ENCODE measurements around the gene ACTRT1. TPM values are rescaled to one million over a fixed set of nuclear protein-coding genes. Genes with fewer than 3 reads are reported as not detected.

ACTRT1 gene
- total and polyA plus RNA-seq, 11 donors = not detected

DNA sequence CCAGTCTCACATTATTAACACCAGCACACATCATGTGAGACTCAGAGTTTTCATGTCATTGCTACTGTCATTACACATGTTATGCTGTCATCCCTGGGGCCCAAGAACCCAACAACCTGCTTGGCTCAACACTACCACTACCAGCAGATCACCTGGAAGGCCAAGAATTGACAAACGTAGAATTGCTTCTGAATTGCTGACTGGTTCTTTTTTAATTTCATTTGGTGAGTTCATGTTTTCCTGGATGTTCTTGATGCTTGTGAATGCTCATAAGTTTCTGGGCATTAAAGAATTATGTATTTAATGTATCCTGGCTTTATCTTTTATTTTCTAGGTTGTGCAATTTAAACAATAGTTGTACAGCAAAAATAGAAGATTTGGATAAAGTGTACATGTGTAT, 40.2 kb downstream of the ACTRT1 start:
- Histone ChIP-seq H3K36me3 (no peaks in the 10 kb centered on the region), H3K4me1 (no peaks in the 10 kb centered on the region), H3K9me3 (no peaks in the 10 kb centered on the region), H3K27ac (no peak overlapping the region), H3K4me3 (no peak overlapping the region), H3K27me3 (no peaks in the 10 kb centered on the region)
- intact Hi-C loops (cut with DNase I) = no loop called here
- no peak for DNase-seq
- 41 to 72% (median 59%) methylated on average over 1 of the region's 1 CpG for WGBS, 4 donors
- no peak for ATAC-seq
- TF ChIP-seq, protein P1, sequence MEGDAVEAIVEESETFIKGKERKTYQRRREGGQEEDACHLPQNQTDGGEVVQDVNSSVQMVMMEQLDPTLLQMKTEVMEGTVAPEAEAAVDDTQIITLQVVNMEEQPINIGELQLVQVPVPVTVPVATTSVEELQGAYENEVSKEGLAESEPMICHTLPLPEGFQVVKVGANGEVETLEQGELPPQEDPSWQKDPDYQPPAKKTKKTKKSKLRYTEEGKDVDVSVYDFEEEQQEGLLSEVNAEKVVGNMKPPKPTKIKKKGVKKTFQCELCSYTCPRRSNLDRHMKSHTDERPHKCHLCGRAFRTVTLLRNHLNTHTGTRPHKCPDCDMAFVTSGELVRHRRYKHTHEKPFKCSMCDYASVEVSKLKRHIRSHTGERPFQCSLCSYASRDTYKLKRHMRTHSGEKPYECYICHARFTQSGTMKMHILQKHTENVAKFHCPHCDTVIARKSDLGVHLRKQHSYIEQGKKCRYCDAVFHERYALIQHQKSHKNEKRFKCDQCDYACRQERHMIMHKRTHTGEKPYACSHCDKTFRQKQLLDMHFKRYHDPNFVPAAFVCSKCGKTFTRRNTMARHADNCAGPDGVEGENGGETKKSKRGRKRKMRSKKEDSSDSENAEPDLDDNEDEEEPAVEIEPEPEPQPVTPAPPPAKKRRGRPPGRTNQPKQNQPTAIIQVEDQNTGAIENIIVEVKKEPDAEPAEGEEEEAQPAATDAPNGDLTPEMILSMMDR (IDR thresholded peaks at IDR 0.05) = no peak
- TF ChIP-seq POLR2A (IDR thresholded peaks at IDR 0.05) = no peak

DNA sequence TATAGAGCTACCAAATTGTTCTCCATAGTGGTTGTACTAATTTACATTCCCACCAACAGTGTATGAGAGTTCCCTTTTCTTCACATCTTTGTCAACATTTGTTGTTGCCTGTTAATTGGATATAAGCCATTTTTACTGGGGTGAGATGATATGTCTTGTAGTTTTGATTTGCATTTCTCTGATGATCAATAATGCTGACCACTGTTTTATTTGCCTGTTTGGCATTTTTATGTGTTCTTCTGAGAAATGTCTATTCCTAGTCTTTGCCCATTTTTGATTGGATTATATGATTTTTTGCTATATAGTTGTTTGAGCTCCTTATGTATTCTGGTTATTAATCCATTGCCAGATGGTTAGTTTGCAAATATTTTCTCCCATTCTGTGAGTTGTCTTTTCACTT, 44.3 kb downstream of the ACTRT1 start:
- no peak overlapping the region for H3K27ac ChIP-seq
- no peaks in the 10 kb centered on the region for H3K9me3 ChIP-seq
- TF ChIP-seq POLR2A (IDR thresholded peaks at IDR 0.05) = no peak
- intact Hi-C loops (cut with DNase I) = no loop called here
- no peak for ATAC-seq
- no peaks in the 10 kb centered on the region for H3K27me3 ChIP-seq
- H3K4me3 ChIP-seq = no peak overlapping the region
- H3K36me3 ChIP-seq = no peaks in the 10 kb centered on the region
- no peak for DNase-seq
- H3K4me1 ChIP-seq = no peaks in the 10 kb centered on the region
